HG03175 (cell line): ENCODE data around the gene TACC2.
"Not testable (repeated sequence)": the region's sequence is repeated elsewhere in the genome, so short reads cannot be mapped to it uniquely, and the experiment has no call there.

Source experiments
- ATAC-seq: cut with Tn5 transposase; IDR thresholded peaks from one replicate; pipeline ENCODE4 v1.9.1; 2021; ENCODE audit warnings: mild to moderate bottlenecking, moderate library complexity; ENCODE audit not compliant: unreplicated experiment

Gene TACC2

DNA sequence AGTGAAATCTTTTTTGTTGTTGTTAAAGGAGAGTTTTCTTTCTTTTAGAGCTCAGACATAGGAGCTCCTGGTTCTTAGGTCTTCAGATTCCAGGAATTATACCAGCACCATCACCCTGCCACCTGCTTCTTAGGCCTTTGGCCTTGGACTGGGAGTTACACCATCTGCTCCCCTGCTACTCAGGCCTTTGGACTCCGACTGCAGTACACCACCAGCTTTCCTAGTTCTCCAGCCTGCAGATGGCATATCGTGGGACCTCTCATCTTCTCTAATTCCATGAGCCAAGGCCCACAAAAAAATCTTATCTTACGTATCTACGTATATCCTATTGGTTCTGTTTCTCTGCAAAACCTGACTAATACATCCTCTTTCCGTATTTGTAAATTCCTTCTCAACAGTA lies 5.1 kb upstream of the TACC2 start:
- ATAC-seq, result no peak

DNA sequence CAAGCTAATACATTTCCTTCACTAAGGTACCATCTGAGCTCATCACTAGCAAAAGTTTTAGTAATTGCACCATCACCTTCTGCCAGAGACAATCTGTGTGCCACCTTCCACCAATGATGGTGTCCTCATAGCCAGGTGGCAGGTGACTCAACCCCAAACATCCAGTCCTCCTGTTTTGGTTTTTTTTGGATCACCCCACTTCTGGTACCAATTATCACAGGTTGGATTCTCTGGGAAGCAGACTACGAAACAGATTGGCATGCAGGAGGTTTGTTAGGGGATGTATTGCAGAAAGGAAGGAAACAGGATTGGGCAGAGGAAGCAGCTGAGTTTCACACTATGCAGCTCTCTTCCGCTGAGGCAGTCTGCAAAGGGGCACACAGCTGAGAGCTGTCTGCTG lies 4.5 kb upstream of the TACC2 start:
- no peak for ATAC-seq

- no peak for ATAC-seq
These were observed 1.2 kb downstream of the TACC2 start for GRCh38 chr10:121990015-121990677.

DNA sequence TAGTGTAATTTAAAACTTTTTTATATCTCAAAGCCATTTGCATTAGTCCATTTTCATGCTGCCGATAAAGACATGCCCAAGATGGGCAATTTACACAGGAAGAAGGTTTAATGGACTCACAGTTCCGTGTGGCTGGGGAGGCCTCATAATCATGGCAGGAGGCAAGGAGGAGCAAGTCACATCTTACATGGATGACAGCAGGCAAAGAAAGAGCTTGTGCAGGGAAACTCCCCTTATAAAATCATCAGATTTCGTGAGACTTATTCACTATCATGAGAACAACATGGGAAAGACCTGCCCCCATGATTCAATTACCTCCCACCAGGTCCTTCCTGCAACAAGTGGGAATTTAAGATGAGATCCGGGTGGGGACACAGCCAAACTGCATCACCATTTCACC lies 2.8 kb downstream of the TACC2 start:
- ATAC-seq, result not testable (repeated sequence)

DNA sequence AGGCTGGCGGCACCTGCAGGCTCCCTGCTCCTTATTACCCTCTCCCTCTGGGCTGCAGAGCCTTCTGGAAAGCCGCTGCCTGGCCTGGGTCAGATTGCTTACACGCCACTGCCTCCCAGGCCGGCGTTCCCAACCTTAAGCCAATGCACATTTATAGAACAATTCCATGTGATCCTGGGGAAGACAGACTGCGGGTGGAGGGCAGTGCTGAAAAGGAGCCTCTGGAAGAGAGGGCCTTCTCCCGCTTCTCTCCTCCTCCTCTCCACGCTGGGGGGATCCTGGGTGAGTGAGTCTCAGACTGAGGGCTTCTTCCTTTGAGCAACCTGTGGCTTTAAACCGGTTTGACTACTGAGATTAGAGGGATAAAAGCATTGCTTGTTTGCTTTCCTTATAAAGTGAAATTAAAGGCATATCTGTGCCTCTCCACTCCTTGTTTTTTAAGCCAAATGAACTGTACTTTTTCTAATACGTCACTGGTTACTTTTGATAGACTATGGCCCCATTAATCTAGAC lies 5.5 kb downstream of the TACC2 start:
- no peak for ATAC-seq

DNA sequence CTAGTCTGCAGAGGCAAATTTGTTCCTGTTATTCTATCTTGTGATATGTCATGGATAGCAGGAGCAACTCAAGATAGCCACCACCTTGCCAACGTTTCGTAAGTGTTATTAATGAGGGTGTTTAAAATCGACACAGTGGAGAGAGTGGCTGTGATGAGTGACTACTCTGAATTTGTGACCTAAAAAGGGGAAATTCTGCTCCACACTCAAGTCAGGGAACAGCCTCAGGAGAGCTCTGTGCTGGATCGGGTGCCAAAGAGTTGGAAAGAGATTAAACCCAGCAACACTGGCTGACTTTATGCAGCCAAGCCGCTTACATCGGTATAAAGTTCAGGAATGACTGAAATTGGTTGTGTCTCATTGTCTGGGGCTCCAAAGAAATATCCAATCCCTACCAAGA lies 9.5 kb downstream of the TACC2 start:
- no peak for ATAC-seq

- ATAC-seq, result no peak
These were observed 10.3 kb downstream of the TACC2 start for GRCh38 chr10:121999301-121999700.

GRCh38 chr10:122001698-122002097 lies 12.7 kb downstream of the TACC2 start:
- no peak for ATAC-seq

GRCh38 chr10:122007415-122007814 lies 18.5 kb downstream of the TACC2 start:
- ATAC-seq, result no peak

DNA sequence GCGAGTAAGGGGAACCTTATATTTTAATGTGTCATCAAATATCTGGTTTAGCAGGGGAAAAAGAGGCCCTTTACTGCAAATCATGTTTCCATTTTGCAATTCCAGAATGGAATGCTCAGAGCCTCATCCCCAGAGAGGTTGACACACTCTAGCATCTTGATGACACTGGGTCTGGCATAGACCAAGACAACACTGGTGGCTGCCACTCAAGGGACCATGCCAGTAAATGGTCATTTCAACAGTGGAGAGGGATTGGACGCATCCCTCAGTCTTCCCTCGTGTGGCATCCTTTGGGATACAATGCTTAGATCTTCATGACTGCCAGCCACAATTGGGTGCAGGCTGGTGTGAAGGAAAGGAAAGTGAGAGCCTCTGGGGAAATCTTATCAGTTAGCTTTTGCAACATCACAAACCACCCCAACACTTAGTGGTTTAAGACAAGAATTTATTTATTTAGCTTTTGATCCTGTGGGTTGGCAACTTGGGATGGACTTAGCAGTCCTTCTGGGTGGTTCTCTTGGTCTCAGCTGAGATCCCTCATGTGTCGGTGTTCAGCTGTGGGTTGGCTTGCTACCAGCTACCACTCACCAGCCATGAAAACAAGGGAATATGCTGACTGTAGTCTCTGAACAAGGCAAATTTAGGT lies 21.6 kb downstream of the TACC2 start:
- no peak for ATAC-seq

- ATAC-seq, result no peak
These were observed 23.8 kb downstream of the TACC2 start for GRCh38 chr10:122012731-122013130.

DNA sequence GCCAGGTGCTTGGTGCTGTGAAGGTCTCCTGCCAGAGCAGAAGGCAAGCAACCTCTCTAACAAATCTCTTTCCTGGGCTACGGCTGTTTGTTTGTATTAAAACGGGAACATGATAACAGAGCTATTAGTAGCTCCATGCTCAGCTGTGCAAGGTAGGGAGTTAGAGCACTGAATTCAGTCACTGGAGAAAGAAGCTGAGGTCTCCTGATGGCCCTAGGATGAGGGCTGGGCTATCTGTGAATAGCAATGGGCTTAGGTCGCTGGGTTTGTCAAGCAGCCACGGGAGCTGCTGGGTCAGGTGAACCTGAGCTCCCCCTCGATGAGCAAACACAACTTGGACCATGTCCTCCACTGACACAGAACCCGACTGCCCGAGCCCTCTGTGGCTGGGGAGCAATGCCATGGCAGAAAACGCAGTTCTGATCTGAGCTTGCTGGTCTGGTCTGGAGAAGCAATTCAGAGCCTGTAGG lies 24.4 kb downstream of the TACC2 start:
- ATAC-seq, result no peak

DNA sequence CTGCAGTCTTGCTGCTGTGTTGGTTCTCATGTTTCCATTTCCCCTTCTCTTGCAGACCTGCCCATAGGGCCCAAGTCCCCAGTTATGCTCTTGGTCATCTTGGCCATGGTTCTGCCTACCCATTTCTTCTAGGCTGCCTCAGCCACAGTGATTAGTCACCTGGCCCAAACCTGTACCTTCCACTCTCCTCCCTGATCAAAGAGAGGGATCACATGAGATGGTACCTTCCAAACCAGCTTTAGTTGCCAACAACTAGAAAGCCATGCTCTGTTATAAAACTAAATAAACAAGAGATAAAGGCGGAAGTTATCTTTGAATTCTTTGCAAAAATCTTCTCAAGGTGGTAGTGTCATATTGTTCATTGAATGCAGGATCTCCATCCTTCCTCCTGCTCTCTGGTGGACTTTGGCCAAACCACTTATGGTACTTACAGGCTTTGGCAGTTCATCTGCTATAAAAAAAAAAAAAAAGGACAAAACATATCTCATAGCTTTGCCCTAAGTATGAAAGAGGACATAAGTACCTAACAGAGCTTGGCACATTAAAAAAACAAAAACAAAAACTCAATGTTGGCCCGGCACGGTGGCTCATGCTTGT lies 25.8 kb downstream of the TACC2 start:
- ATAC-seq, result no peak

DNA sequence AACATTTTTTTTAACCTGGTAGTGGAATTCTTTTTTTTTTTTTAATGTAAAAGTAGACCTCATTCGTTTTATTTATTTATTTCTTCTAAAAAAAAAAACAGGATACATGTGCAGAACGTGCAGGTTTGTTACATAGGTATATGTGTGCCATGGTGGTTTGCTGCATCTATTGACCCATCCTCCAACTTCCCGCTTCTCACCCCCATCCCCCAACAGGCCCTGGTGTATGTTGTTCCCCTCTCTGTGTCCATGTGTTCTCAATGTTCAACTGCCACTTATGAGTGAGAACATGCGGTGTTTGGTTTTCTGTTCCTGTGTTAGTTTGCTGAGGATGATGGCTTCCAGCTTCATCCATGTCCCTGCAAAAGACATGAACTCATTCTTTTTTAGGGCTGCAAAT lies 29.0 kb downstream of the TACC2 start:
- ATAC-seq, result not testable (repeated sequence)

DNA sequence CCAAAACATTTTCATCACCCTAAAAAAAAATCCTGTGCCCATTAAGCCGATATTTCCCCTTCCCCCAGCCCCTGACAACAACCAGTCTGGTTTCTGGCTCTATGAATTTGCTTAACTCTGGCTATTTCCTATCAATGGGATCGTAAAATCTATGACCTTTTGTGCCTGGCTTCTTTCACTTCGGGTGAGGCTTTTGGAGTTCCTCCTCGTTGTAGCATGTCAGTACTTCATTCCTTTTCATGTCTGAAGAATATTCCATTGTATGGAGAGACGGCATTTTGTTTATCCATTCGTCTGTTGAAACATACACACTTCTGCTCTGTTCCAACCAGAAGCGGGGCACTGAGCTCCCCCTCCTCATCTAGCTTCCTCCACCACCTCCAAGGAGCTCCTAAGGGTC lies 29.5 kb downstream of the TACC2 start:
- ATAC-seq, result no peak

DNA sequence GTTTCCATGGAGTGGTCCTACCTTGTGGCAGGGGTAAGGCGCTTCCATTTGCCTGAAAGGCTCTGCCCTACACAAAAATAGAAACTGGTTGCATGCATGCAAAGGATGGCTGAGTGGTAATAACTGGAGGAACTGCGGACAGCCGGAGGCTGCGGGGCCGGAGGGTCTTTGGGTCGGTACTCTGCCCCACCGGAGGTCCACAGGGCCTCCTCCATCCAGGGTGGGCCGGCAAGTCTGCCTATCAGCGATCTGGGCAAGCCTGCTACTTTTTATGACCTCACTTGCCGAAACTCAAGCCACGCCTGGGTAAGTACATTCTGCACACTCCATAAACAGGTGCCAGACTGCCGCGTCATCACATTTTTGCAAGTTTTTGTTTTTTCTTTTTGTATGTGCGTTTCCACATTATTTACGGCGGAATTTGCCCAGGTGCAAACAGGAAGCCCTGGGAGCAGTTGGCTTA lies 30.0 kb downstream of the TACC2 start:
- ATAC-seq, result no peak

DNA sequence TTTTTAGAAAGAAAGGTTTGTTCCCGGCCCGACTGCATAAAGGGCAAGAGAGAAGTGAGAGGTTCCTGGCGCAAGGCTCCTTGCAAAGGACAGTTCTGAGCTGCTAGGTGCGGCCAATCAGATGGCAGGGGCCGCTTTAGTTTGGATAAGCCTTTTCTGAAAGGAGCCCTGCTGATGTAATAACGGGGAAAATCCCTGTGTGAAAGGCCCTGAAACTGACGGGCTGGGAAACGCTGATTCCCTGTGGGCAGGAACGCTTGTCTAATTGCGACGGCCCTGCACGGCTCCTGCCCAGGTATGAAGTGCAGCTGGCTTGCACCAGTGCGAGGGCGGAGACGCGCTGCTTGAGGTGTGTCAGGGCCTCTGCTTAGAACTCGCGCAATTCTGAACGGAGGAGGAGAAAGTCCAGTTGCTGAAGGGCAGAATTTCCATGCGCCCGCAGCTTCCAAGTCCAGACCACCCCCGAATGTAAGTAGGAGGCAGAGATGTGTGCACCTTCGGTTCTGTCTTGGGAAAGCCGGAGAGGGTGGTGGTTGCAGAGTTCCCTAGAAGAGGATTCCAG lies 30.5 kb downstream of the TACC2 start:
- no peak for ATAC-seq

DNA sequence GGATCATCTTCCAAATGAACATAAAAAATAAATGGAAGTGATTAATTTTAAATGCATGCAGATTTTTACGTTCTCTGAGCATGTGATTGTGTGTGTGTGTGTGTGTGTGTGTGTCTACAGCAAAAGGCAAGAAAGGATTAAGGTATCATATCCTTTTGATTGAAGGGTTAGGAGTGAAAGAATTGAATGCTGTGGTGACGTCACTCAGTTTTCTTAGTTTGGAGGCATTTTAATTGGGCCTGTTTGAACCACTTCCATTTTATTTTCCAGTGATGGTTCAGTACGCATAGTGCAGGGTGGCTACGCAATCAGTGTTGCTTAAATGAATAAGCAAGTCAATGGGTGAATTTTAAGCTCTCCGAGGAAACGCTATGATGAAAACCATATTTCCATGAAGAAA lies 31.3 kb downstream of the TACC2 start:
- ATAC-seq, result no peak

GRCh38 chr10:122021379-122021778 lies 32.4 kb downstream of the TACC2 start:
- no peak for ATAC-seq

- ATAC-seq, result no peak
These were observed 32.9 kb downstream of the TACC2 start for GRCh38 chr10:122021828-122022227.

- ATAC-seq, result no peak
These were observed 33.3 kb downstream of the TACC2 start for GRCh38 chr10:122022276-122022675.

DNA sequence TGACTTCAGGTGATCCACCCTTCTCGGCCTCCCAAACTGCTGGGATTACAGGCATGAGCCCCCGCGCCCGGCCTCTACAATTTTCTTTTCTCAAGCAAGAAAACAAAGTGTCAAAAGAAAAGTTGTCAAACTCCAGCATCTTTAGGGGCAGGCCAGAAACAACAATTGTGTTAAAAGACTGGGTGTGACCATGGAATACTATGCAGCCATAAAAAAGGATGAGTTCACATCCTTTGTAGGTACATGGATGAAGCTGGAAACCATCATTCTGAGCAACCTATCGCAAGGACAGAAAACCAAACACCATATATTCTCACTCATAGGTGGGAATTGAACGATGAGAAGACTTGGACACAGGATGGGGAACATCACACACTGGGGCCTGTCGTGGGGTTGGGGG lies 34.3 kb downstream of the TACC2 start:
- not testable (repeated sequence) for ATAC-seq
